Activated naive CD4-positive, alpha-beta T cell (primary cell): ENCODE results near the gene TRMT10C.
"Not testable (repeated sequence)": the region's sequence is repeated elsewhere in the genome, so short reads cannot be mapped to it uniquely, and the experiment has no call there.

Experiments
- DNase-seq, 4 experiments: peaks; one replicate each; lab custom pipeline; 2025; lab: John Stamatoyannopoulos, UW

Gene TRMT10C

DNA sequence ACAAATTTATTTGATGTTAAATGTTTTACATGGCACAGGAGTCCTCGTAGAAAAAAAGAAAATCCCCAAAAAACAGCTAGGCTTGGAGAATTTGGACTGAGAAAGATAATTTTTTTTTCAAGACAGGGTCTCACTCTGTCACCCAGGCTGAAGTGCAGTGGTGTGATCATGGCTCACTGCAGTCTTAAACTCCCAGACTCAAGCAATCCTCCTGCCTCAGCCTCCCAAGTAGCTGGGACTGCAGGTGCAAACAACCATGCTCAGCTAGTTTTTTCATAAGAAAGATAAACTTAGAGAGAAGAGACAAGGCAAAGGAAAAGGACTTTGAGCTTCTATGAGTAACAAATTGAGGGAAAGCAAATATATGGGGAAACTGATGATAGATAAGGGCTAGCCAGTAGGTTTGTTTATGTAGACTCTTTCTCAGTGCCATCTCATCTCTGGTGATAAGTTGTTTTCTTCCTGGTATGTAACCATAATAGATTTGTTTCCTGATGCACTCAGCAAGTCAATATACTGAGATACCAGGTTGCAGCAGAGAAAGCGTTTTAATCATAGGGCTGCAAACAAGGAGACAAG is 13.1 kb upstream of the TRMT10C start:
- no peak for DNase-seq

DNA sequence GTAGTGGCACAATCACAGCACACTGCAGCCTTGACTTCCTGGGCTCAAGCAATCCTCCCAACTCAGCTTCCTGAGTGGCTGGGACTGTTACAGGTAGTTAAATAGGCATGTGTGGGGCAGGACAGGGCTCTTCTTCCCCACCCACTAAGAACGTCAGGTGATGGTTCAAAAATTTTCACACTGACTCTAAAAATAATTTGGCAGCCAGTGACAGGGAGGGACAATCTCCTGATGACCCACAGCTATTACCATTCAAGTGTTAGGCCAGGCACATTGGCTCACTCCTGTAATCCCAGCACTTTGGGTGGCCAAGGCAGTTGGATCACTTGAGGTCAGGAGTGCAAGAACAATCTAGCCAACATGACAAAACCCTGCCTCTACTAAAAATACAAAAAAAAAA is 12.2 kb upstream of the TRMT10C start:
- no peak for DNase-seq

DNA sequence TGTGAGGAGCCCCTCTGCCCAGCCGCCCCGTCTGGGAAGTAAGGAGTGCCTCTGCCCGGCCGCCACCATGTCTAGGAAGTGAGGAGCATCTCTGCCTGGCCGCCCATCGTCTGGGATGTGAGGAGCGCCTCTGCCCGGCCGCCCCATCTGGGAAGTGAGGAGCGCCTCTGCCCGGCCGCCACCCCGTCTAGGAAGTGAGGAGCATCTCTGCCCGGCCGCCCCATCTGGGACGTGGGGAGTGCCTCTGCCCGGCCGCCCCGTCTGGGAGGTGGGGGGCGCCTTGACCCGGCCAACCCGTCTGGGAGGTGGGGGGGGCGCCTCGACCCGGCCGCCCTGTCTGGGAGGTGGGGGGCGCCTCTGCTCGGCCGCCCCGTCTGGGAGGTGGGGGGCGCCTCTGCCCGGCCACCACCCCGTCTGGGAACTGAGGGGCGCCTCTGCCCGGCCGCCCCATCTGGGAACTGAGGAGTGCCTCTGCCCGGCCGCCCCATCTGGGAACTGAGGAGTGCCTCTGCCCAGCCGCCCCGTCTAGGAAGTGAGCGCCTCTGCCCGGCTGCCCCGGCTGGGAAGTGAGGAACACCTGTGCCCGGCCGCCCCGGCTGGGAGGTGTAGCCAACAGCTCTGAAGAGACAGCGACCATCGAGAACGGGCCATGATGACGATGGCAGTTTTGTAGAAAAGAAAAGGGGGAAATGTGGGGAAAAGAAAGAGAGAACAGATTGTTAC is 10.1 kb upstream of the TRMT10C start:
- DNase-seq: not testable (repeated sequence)

DNA sequence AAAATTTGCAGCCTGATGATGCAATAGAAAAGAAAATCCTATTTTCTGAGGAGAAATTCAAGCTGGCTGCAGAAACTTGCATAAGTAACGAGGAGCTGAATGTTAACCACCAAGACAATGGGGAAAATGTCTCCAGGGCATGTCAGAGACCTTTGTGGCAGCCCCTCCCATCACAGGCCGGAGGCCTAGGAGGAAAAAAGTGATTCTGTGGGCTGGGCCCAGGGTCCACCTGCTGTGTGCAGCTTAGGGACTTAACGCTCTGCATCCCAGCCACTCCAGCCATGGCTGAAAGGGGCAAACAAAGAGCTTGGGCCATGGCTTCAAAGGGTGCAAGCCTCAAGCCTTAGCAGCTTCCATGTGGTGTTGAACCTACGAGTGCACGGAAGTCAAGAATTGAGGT is 8.3 kb upstream of the TRMT10C start:
- not testable (repeated sequence) for DNase-seq

DNA sequence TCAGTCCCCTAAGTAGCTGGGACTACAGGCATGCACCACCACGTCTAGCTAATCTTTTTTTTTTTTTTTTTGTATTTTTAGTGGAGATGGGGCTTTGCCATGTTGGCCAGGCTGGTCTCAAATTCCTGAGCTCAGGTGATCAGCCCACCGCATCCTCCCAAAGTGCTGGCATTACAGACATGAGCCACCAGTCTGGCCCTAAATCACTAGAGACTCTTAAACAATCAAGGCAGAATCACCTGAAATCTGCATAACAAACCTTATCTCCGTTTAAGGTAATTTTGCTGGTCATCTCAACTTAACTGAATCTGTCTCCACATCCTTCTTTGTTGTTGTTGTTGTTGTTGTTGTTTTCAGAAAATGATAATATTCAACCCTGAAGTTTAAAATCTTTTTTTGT is 5.6 kb upstream of the TRMT10C start:
- no peak for DNase-seq

DNA sequence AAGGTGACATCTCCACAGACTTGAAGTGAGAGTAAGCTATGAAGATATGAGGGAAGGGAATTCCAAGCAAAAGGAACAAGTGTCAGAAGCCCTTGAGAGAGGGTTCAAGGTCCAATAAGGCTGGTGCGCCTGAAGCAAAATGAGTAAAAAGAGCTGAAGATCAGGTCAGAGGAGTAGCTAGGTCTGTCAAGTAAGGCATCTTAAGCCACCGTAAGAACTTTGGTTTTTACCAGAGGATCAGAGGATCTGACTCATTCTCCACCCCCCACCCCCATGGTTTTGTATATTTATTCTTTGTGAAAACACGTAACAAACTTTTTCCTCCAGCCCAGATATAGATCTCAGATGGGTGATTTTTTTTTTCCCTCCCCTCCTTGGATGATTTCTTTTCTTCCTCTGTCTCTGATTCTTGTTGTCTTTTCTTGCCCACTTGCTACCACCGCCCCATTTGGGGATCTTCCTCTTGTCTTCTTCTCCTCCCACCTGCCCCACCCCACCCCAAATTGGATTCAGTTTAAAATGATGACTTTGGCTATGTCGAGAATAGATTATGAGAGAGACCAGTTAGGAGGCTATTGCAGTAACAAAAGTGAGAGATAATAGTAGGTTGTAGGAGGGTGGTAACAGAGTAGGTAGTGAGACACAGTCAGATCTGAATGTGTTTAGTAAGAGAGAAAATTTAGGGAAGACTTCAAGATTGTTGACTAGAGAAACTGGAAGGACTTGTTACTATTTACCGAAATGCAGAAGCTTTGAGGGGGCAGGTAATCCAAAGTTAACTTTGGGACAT is 6.1 kb downstream of the TRMT10C start:
- no peak for DNase-seq

DNA sequence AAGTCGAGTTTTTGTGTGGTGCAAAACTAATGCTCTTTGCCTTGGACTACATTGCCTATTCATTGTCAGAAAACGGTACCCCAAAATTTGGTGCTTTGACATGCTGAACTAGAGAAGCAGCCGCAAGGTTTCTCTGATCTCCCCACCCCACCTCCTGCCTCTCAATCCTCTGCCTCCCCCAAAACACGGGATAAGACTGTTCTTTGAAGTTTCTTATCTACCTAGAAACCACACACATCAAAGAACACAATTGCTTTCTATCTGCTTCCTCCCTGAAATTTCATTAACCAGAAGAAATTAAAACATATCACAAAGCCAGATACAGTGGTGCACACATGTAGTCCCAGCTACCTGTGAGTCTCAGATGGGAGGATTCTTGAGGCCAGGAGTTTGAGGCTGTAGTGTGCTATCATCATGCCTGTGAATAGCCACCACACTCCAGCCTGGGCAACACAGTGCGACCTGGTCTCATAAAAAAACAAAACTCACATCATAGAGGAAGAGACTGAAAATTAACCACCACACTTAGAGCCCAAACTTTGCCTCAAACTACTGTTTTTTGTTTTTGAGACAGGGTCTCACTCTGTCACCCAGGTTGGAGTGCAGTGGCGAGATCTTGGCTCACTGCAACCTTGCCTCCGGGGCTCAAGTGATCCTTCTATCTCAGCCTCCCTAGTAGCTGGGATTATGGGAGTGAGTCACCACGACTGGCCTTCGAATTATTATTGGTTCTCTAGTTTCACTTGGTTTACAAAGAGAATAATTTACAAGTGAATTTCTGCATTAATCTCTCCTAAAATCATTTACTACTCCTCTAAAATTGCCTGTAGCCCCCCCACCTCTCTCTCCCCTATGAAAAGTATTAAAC is 9.6 kb downstream of the TRMT10C start:
- no peak for DNase-seq

DNA sequence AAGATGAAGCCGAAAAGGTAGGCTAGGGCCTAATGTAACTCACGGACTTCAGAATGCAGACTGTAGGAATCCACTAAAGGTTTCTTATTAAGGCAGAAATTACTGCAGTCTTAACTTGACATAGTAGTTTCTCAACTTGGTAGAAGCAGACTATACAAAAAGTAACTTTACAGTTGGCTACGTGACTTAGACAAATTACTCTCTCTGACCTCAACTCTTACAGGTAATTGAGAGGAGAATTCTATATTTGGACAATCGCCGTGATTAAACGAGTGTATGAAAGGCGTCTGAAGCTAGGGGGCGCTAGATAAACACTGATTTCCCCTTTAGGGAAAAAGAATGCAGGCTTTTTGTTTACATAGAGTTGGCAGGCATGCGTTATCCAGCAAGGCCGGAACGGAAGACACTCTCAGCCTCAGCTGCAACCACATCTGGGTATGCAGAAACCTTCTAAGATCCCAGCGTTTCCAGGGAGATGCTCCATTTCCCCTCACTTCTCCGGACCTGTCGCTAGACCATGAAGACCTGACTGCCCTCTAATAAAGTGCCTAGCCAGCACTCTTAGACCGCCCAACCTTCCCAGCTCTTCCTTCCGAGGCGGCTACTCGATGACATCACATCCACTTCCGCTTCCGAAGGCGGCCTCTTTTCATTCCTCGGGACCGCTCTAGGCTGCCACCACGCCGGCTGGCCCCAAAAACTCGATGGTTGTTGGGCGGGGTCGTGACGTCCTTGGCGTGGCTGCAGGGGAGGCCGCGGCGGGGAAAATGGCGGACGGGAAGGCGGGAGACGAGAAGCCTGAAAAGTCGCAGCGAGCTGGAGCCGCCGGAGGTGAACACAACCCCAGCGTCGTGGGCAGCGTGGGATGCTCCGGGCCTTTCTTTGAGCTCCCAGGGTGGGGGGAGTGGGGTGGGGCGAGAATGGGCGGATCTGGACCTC is 12.1 kb downstream of the TRMT10C start, which contains the start of gene PCNP:
TSS of gene PCNP (plus strand) at position 732 of the 939 bp plus-strand sequence. CDS start at position 768, 36 bp downstream.
- DNase-seq: peak; percentile 91 to 98 (median 96)

DNA sequence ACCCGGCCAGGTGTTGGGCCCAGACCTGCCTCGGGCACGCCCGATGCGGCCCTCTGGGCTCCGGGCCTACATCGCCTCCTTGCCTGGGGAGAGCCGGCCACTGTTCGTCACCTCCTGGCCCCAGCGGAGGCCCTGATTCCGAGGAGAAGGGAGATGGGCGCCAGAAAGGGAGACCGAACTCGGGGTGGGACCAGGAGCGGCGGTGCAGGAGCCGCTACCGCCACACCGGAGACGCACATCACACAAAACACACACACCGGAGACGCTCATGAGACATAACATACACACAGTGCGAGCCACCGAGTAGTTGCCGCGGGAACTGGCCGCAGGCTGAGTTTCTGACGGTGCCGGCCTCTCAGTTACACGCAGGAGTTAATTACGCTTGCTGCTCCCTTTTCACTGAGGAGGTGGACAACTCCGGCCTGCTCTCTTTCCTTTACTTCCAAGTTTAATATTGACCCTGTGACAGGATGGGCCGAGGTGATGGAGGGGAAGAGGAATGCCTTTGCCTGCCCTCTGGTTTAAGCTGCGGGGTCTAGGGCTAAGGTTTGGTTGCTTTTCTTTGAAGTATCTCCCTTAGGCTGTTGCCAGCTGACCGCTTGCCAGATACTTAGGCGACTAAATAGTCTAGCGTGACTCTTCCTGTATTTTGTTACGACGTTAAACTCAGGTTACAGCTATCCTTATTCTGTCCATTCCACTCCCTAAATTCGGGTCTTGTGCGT is 12.9 kb downstream of the TRMT10C start:
- DNase-seq: peak in 2 of 4 experiments; percentile 52 to 59

DNA sequence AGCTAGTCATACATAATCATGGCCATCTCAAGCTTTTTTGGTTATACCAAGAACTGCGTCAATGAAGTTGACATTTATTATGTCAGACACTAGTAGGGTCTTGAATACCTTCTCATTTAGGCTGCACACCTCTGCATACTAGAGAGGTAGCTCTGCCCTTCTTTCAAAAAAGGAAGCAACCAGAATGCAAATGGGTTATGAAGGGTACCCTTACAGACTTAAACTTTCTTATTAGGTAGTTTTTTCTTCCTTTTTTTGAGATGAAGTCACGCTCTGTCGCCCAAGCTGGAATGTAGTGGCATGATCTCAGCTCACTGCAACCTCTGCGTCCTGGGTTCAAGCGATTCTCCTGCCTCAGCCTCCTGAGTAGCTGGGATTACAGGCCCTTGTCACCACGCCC is 15.6 kb downstream of the TRMT10C start:
- no peak for DNase-seq

DNA sequence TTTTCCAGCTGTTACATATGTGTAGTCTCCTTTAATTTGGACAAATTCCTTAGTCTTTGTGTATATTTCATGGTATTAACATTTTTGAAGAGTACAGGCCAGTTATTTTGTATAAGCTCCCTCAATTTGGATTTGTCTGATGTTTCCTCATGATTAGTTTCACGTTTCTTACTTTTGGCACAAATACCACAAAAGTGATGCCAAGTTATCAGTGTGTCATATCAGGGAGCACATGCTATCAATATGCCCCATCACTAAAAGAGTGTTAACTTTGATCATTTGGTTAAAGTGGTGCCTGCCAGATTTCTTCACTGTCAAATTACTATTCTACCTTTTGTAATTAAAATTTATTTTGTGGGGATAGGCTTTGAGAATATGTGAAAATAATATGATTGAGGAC is 26.9 kb downstream of the TRMT10C start:
- DNase-seq: no peak

DNA sequence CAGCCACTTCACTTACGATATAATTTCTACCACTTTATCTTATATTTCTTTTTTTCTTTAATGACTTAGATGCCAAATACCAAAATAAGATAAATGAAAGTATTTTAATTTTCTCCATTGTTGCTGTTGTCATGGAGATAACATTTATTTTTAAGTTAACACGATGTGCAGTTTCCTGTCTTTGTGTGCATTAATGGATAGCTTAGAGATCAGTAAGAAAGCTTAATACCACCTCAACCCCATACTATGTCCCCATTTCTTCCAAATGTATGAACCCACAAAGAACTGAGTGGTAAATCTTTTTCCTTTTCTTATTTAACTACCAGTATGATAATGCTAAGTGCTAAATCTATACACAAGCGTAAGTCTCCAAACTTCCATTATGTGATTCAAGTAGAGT is 29.4 kb downstream of the TRMT10C start:
- DNase-seq: no peak

DNA sequence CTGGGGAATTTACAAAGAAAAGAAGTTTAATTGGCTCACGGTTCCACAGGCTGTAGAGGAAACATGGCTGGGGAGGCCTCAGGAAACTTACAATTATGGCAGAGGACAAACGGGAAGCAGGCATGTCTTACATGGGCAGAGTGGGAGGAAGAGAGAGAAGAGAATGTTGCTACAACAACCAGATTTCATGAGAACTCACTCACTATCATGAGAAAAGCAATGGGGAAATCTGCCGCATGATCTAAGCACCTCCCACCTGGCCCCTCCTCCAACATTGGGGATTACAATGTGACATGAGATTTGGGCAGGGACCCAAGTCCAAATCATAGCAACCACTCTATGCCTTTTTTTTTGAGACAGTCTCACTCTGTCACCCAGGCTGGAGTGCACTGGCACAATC is 41.1 kb downstream of the TRMT10C start:
- no peak for DNase-seq

DNA sequence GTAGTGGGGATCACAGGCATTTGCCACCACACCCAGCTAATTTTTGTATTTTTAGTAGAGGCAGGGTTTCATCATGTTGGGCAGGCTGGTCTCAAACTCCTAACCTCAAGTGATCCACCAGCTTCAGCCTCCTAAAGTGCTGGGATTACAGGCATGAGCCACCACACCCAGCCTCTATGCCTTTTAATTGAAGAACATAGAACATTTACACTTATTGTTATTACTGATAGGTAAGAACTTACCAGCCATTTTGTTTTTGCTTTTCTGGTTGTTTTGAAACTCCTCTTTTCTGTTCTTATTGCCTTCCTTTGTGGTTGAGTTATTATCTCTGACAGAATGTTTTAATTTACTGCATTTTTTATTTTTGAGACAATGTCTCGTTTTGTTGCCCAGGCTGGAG is 41.5 kb downstream of the TRMT10C start:
- no peak for DNase-seq

DNA sequence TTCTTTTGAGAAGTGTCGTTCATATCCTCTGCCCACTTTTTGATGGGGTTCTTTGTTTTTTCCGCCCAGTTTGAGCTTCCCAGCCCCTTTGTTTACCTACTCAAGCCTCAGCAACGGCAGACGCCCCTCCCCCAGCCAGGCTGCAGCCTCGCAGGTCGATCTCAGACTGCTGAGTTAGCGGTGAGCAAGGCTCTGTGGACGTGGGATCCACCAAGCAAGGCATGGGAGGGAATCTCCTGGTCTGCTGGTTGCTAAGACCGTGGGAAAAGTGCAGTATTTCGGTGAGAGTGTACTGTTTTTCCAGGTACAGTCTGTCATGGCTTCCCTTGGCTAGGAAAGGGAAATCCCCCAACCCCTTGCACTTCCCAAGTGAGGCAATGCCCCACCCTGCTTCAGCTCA is 43.7 kb downstream of the TRMT10C start:
- not testable (repeated sequence) for DNase-seq

DNA sequence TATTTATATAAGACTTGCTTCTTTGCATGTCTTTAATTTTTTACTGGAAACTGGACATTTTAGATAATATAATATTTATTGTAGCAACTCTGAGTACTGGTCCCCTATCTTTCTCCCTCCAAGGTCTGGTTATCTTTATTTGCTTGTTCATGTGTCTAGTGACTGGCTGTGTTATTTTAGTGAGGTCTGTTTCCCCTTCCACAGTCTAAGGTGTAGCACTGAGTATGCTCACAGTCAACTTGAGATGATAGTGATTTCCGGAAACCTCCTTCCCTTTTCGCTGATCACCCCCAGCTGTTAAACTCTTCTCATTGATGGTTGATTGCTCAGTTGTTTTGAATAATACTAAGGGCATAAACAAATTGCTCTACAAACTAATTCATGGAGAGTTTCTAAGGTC is 49.4 kb downstream of the TRMT10C start:
- no peak for DNase-seq

DNA sequence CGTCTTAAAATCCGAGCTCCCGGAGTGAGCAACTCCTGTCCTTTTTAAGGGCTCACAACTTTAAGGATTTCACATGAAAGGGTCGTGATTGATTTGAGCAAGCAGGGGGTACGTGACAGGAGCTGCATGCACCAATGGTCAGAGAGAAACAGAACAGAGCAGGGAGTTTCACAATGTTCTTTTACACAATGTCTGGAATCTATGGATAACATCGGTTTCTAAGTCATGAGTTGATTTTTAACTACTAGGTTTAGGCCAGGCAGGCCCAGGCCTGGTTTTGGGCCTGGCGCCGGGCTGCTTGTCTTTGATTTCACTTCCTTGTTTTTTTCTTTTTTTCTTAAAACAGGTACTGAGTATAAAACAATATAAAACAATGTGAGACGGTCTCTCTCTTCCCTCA is 51.3 kb downstream of the TRMT10C start:
- DNase-seq: not testable (repeated sequence)

DNA sequence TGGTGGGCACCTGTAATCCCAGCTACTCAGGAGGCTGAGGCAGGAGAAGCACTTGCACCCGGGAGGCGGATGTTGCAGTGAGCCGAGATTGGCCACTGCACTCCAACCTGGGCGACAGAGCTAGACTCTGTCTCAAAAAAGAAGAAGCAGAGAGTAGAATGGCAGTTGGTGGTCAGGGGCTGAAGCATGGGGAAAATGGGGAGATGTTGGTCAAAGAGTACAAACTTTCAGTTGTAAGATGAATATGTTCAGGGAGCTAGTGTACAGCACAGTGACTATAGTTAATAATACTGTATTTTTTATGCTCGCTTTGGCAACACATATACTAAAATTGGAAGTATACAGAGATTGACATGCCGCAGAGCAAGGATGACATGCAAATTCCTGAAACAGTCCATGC is 53.9 kb downstream of the TRMT10C start:
- DNase-seq: no peak
